Suprapubic skin (tissue), 4 donors: ENCODE results near the gene VASN.

Experiments
- EP300 ChIP-seq: sonication (generic); formaldehyde crosslinking; IDR thresholded peaks from one replicate; pipeline ENCODE4 v1.6.1; 2017; ENCODE audit warnings: antibody characterized with exemption
- POLR2A ChIP-seq, 2 donors: fragments of 450-650 bp; IDR thresholded peaks; one replicate each; pipeline ENCODE4 v1.6.1; 2017; ENCODE audit warnings: antibody characterized with exemption in 2 of 2, mild to moderate bottlenecking in 2 of 2, moderate library complexity in 2 of 2
- POLR2AphosphoS5 ChIP-seq, 3 donors: sonication (generic); formaldehyde crosslinking; IDR thresholded peaks; one replicate each; pipeline ENCODE4 v1.6.1; 2017; ENCODE audit warnings: antibody characterized with exemption in 3 of 3
- TF ChIP-seq, protein P1 (sequence below), 2 donors: fragments of 200-600 bp in 1 of 2; fragments of 450-650 bp in 1 of 2; sonication (generic) in 1 of 2; IDR thresholded peaks; one replicate each; pipeline ENCODE4 v1.5.1; 2016 to 2019; ENCODE audit warnings: antibody characterized with exemption in 2 of 2, mild to moderate bottlenecking in 1 of 2, moderate library complexity in 1 of 2

- TF ChIP-seq, protein P1, sequence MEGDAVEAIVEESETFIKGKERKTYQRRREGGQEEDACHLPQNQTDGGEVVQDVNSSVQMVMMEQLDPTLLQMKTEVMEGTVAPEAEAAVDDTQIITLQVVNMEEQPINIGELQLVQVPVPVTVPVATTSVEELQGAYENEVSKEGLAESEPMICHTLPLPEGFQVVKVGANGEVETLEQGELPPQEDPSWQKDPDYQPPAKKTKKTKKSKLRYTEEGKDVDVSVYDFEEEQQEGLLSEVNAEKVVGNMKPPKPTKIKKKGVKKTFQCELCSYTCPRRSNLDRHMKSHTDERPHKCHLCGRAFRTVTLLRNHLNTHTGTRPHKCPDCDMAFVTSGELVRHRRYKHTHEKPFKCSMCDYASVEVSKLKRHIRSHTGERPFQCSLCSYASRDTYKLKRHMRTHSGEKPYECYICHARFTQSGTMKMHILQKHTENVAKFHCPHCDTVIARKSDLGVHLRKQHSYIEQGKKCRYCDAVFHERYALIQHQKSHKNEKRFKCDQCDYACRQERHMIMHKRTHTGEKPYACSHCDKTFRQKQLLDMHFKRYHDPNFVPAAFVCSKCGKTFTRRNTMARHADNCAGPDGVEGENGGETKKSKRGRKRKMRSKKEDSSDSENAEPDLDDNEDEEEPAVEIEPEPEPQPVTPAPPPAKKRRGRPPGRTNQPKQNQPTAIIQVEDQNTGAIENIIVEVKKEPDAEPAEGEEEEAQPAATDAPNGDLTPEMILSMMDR (IDR thresholded peaks at IDR 0.05) = no peak
- TF ChIP-seq POLR2A (IDR thresholded peaks at IDR 0.05) (no peak), EP300 (no peak), POLR2AphosphoS5 (IDR thresholded peaks at IDR 0.05) (no peak)
Observed at GRCh38 chr16:4337540-4338088, 34.0 kb upstream of the VASN start.
